Measurements from ENCODE around the gene MAGEA8.
"Not testable (repeated sequence)": the region's sequence is repeated elsewhere in the genome, so short reads cannot be mapped to it uniquely, and the experiment has no call there.

GRCh38 chrX:149928635-149929034, 47.7 kb downstream of the MAGEA8 start:
- TF ChIP-seq, protein P1, sequence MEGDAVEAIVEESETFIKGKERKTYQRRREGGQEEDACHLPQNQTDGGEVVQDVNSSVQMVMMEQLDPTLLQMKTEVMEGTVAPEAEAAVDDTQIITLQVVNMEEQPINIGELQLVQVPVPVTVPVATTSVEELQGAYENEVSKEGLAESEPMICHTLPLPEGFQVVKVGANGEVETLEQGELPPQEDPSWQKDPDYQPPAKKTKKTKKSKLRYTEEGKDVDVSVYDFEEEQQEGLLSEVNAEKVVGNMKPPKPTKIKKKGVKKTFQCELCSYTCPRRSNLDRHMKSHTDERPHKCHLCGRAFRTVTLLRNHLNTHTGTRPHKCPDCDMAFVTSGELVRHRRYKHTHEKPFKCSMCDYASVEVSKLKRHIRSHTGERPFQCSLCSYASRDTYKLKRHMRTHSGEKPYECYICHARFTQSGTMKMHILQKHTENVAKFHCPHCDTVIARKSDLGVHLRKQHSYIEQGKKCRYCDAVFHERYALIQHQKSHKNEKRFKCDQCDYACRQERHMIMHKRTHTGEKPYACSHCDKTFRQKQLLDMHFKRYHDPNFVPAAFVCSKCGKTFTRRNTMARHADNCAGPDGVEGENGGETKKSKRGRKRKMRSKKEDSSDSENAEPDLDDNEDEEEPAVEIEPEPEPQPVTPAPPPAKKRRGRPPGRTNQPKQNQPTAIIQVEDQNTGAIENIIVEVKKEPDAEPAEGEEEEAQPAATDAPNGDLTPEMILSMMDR (IDR thresholded peaks at IDR 0.05; ENCODE audit: extremely low read depth in 1 of 2, insufficient read depth in 1 of 2, low read depth in 1 of 2, low read length in 2 of 2) = not testable (repeated sequence)
- not testable (repeated sequence) for TF ChIP-seq POLR2A (IDR thresholded peaks at IDR 0.05; ENCODE audit: low read depth, low read length); POLR2AphosphoS5 (IDR thresholded peaks at IDR 0.05; ENCODE audit: insufficient read depth, low read depth, low read length); MYC (IDR thresholded peaks at IDR 0.05; ENCODE audit: low read depth, low read length); EZH2 (IDR thresholded peaks at IDR 0.05; ENCODE audit: borderline replicate concordance, low read depth, low read length, severe bottlenecking); GATA2 (IDR thresholded peaks at IDR 0.05; ENCODE audit: insufficient read depth, insufficient read length, low read depth, low read length); JUN (IDR thresholded peaks at IDR 0.05; ENCODE audit: borderline replicate concordance, insufficient read depth, insufficient read length, low read depth); FOS (IDR thresholded peaks at IDR 0.05; ENCODE audit: borderline replicate concordance, insufficient read depth, low read length)
- TF ChIP-seq, protein P2, sequence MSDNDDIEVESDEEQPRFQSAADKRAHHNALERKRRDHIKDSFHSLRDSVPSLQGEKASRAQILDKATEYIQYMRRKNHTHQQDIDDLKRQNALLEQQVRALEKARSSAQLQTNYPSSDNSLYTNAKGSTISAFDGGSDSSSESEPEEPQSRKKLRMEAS (IDR thresholded peaks at IDR 0.05; ENCODE audit: insufficient read depth, insufficient read length) = not testable (repeated sequence)

Measured in endothelial cell of umbilical vein (primary cell).